BLaER1 treated with 17β-estradiol and CSF1 and Interleukin-3, amounts not matched to agents 10 nM and 100 nM (cell line): ENCODE measurements around the gene TRIM13.
A peak's percentile ranks its signal among the peaks of the same experiment; 100 is the strongest.

Experiments used
- H3K27ac ChIP-seq, 11 experiments: shearing (Covaris generic); formaldehyde crosslinking; 2 replicates each; pipeline ENCODE4 v1.8.1; 2022
- H3K27me3 ChIP-seq, 11 experiments: shearing (Covaris generic); formaldehyde crosslinking; 2 replicates each; pipeline ENCODE4 v1.8.1; 2022
- H3K36me3 ChIP-seq, 11 experiments: shearing (Covaris generic); formaldehyde crosslinking; 2 replicates each; pipeline ENCODE4 v1.8.1; 2022
- H3K4me1 ChIP-seq, 10 experiments: shearing (Covaris generic); formaldehyde crosslinking; 2 replicates each; pipeline ENCODE4 v1.8.1; 2022
- H3K4me2 ChIP-seq, 11 experiments: shearing (Covaris generic); formaldehyde crosslinking; 2 replicates each; pipeline ENCODE4 v1.8.1; 2022
- H3K4me3 ChIP-seq, 10 experiments: shearing (Covaris generic); formaldehyde crosslinking; 2 replicates each; pipeline ENCODE4 v1.8.1; 2022
- H3K9ac ChIP-seq, 11 experiments: shearing (Covaris generic); formaldehyde crosslinking; 2 replicates each; pipeline ENCODE4 v1.8.1; 2022
- H3K9me3 ChIP-seq, 11 experiments: shearing (Covaris generic); formaldehyde crosslinking; replicated peaks in 1 of 11; 2 replicates each; pipeline ENCODE4 v1.8.1; 2022
- H4K20me1 ChIP-seq, 11 experiments: shearing (Covaris generic); formaldehyde crosslinking; 2 replicates each; pipeline ENCODE4 v1.8.1; 2022
- Cebpa-rat ChIP-seq, 11 experiments: shearing (Covaris generic); IDR thresholded peaks; 2 replicates each; pipeline ENCODE4 v1.8.1; 2022

TRIM13 gene

GRCh38 chr13:50006426-50007135 lies 9.7 kb downstream of the TRIM13 start:
- H3K27ac ChIP-seq, result no peak overlapping the region
- no peak for TF ChIP-seq Cebpa-rat (IDR thresholded peaks at IDR 0.05)
- no peak overlapping the region for H3K4me3 ChIP-seq
- H3K27me3 ChIP-seq, result no peaks in the 10 kb centered on the region
- H3K4me2 ChIP-seq, result no peak overlapping the region
- H3K9me3 ChIP-seq, result peaks cover 0 to 4% (median 0%) of the 10 kb centered on the region in 11 experiments; a peak in 1 of 22 replicates
- H3K4me1 ChIP-seq, result peaks cover 3 to 25% (median 14%) of the 10 kb centered on the region in 10 experiments; a peak in 16 of 20 replicates
- H4K20me1 ChIP-seq, result peaks cover 63 to 100% (median 85%) of the 10 kb centered on the region in 11 experiments
- peaks cover 80 to 100% (median 96%) of the 10 kb centered on the region in 11 experiments for H3K36me3 ChIP-seq
- no peak overlapping the region for H3K9ac ChIP-seq

- H3K9ac ChIP-seq, result no peak overlapping the region
- peaks cover 50 to 97% (median 80%) of the 10 kb centered on the region in 11 experiments; a peak in 21 of 22 replicates for H4K20me1 ChIP-seq
Measured at GRCh38 chr13:50011461-50011860, 14.6 kb downstream of the TRIM13 start.

GRCh38 chr13:50012396-50013169 lies 15.7 kb downstream of the TRIM13 start:
- H3K4me2 ChIP-seq, result no peak overlapping the region
- peaks cover 0 to 25% (median 0%) of the 10 kb centered on the region in 10 experiments; a peak in 6 of 20 replicates for H3K4me1 ChIP-seq
- H3K36me3 ChIP-seq, result peaks cover 74 to 98% (median 93%) of the 10 kb centered on the region in 11 experiments
- no peaks in the 10 kb centered on the region for H3K27me3 ChIP-seq
- H3K9me3 ChIP-seq, result 0 out of 22 replicates have a peak, but pooled peaks cover 0 to 3% (median 0%) of the 10 kb centered on the region in 11 experiments
- no peak overlapping the region for H3K4me3 ChIP-seq
- H4K20me1 ChIP-seq, result peaks cover 45 to 91% (median 76%) of the 10 kb centered on the region in 11 experiments; a peak in 21 of 22 replicates
- TF ChIP-seq Cebpa-rat (IDR thresholded peaks at IDR 0.05), result no peak
- H3K9ac ChIP-seq, result no peak overlapping the region
- no peak overlapping the region; a peak in 1 of 22 replicates for H3K27ac ChIP-seq

More at GRCh38 chr13:50011461-50011860, 14.6 kb downstream of the TRIM13 start:
- no peak overlapping the region for H3K4me3 ChIP-seq
- peaks cover 73 to 98% (median 94%) of the 10 kb centered on the region in 11 experiments for H3K36me3 ChIP-seq
- no peak overlapping the region for H3K4me2 ChIP-seq
- TF ChIP-seq Cebpa-rat (IDR thresholded peaks at IDR 0.05), result no peak
- no peak overlapping the region for H3K27ac ChIP-seq
- 0 out of 22 replicates have a peak, but pooled peaks cover 0 to 3% (median 0%) of the 10 kb centered on the region in 11 experiments for H3K9me3 ChIP-seq
- H3K4me1 ChIP-seq, result peaks cover 0 to 14% (median 0%) of the 10 kb centered on the region in 10 experiments; a peak in 6 of 20 replicates
- no peaks in the 10 kb centered on the region for H3K27me3 ChIP-seq

- Histone ChIP-seq H3K4me3 (no peak overlapping the region), H3K27me3 (no peaks in the 10 kb centered on the region), H3K9me3 (0 out of 22 replicates have a peak, but pooled peaks cover 0 to 3% (median 0%) of the 10 kb centered on the region in 11 experiments), H3K4me1 (peaks cover 0 to 40% (median 0%) of the 10 kb centered on the region in 10 experiments; a peak in 7 of 20 replicates), H4K20me1 (peaks cover 40 to 84% (median 57%) of the 10 kb centered on the region in 11 experiments; a peak in 21 of 22 replicates), H3K36me3 (peaks cover 76 to 97% (median 85%) of the 10 kb centered on the region in 11 experiments), H3K9ac (no peak overlapping the region), H3K27ac (no peak overlapping the region), H3K4me2 (no peak overlapping the region)
- TF ChIP-seq Cebpa-rat (IDR thresholded peaks at IDR 0.05), result no peak
Measured at GRCh38 chr13:50014386-50014785, 17.5 kb downstream of the TRIM13 start.

GRCh38 chr13:50015258-50015657 lies 18.4 kb downstream of the TRIM13 start, which contains the start of gene KCNRG:
Gene KCNRG (plus strand): TSS chr13:50015444. CDS start chr13:50015494, 50 bp downstream.
- Histone ChIP-seq H3K27ac (peak within 1 kb of the TSS in 1 of 11 experiments; percentile 25; a peak in 3 of 22 replicates), H3K36me3 (peaks cover 75 to 97% (median 85%) of the 10 kb centered on the region in 11 experiments), H3K4me2 (no peak within 1 kb of the TSS)

GRCh38 chr13:50015750-50016149 lies 18.9 kb downstream of the TRIM13 start:
- no peak for TF ChIP-seq Cebpa-rat (IDR thresholded peaks at IDR 0.05)
- Histone ChIP-seq H3K36me3 (peaks cover 75 to 97% (median 85%) of the 10 kb centered on the region in 11 experiments), H3K27ac (peak overlapping the region in 1 of 11 experiments; percentile 25; a peak in 2 of 22 replicates), H3K9me3 (no peaks in the 10 kb centered on the region), H3K27me3 (no peaks in the 10 kb centered on the region), H3K4me3 (no peak overlapping the region), H3K4me2 (no peak overlapping the region), H3K4me1 (peaks cover 0 to 40% (median 0%) of the 10 kb centered on the region in 10 experiments; a peak in 6 of 20 replicates), H3K9ac (no peak overlapping the region), H4K20me1 (peaks cover 29 to 71% (median 44%) of the 10 kb centered on the region in 11 experiments; a peak in 20 of 22 replicates)

More at GRCh38 chr13:50015258-50015657, 18.4 kb downstream of the TRIM13 start, which contains the start of gene KCNRG:
- Histone ChIP-seq H3K9me3 (no peaks in the 10 kb centered on the region), H3K9ac (no peak within 1 kb of the TSS), H3K4me1 (peaks cover 0 to 40% (median 0%) of the 10 kb centered on the region in 10 experiments; a peak in 6 of 20 replicates), H3K4me3 (no peak within 1 kb of the TSS), H3K27me3 (no peaks in the 10 kb centered on the region), H4K20me1 (peaks cover 34 to 75% (median 49%) of the 10 kb centered on the region in 11 experiments; a peak in 21 of 22 replicates)
- TF ChIP-seq Cebpa-rat (IDR thresholded peaks at IDR 0.05), result no peak

GRCh38 chr13:50016444-50016843 lies 19.6 kb downstream of the TRIM13 start:
- Histone ChIP-seq H3K4me2 (no peak overlapping the region), H3K9me3 (no peaks in the 10 kb centered on the region), H4K20me1 (peaks cover 22 to 64% (median 37%) of the 10 kb centered on the region in 11 experiments; a peak in 20 of 22 replicates), H3K36me3 (peaks cover 75 to 97% (median 85%) of the 10 kb centered on the region in 11 experiments), H3K4me3 (no peak overlapping the region), H3K4me1 (peaks cover 0 to 40% (median 0%) of the 10 kb centered on the region in 10 experiments; a peak in 6 of 20 replicates), H3K27me3 (no peaks in the 10 kb centered on the region), H3K27ac (no peak overlapping the region), H3K9ac (no peak overlapping the region)
- no peak for TF ChIP-seq Cebpa-rat (IDR thresholded peaks at IDR 0.05)

GRCh38 chr13:50017819-50018218 lies 21.0 kb downstream of the TRIM13 start:
- Histone ChIP-seq H4K20me1 (peaks cover 8 to 50% (median 23%) of the 10 kb centered on the region in 11 experiments; a peak in 18 of 22 replicates), H3K9me3 (no peaks in the 10 kb centered on the region), H3K4me2 (peak overlapping the region in 1 of 11 experiments; percentile 6; a peak in 2 of 22 replicates), H3K27ac (no peak overlapping the region), H3K36me3 (peaks cover 75 to 97% (median 85%) of the 10 kb centered on the region in 11 experiments), H3K4me1 (peaks cover 0 to 40% (median 0%) of the 10 kb centered on the region in 10 experiments; a peak in 5 of 20 replicates), H3K9ac (no peak overlapping the region), H3K27me3 (no peaks in the 10 kb centered on the region), H3K4me3 (no peak overlapping the region)
- TF ChIP-seq Cebpa-rat (IDR thresholded peaks at IDR 0.05), result no peak
